GM18873 (cell line): ENCODE data around the gene RPS6KA2.

Experiments
- ATAC-seq: cut with Tn5 transposase; IDR thresholded peaks from one replicate; pipeline ENCODE4 v1.9.1; 2021; ENCODE audit warnings: mild to moderate bottlenecking, moderate library complexity, moderate number of reproducible peaks; ENCODE audit not compliant: unreplicated experiment, low FRiP score

RPS6KA2 gene

GRCh38 chr6:166415833-166416347 is 211.2 kb downstream of the RPS6KA2 start:
- ATAC-seq = no peak

- no peak for ATAC-seq
Measured at GRCh38 chr6:166415306-166415705, 211.7 kb downstream of the RPS6KA2 start.

DNA sequence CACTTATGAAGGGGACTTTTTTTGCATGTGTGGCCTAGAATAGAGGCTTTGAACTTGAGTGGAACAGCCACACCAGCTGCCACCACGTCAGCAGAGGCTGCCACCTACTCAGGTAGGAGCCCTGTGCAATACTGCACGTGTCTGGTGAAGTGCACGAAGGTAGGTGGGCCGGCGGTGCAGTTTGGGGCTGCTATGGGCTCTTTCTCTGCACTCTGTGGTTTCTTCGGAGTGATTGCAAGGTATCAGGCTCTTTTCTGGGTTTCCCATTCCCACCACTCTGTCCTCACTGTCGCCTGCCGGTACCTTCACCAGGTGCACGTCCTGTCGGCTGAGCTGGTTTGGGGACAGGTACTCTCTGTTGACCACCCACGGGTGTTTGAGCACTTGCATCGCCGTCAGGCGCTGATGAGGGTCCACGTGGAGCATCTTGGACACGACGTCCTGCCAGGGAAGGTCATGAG is 213.5 kb downstream of the RPS6KA2 start:
- no peak for ATAC-seq

DNA sequence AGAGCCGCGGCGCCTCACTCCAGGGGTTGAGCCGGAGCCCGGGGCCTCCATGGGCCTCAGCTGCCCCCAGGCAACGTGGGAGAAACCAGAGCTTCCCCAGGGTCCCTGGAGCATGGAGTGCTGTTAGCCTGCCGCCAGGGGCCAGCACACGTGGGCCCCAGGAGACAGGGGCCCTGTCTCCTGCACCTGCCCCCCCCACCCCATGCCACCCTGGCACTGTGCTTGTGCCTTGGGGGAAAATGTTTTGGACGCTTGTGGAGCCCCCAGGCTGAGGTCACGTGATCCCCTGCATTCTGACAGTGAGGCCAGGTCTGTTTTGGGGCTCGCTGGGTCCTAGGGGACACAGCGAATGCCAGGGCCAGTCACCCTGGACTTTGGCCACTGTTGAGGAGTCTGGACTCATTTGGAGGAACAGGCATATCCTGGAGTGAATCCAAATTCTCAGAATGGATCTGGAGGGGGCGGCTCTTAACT is 214.1 kb downstream of the RPS6KA2 start:
- no peak for ATAC-seq

GRCh38 chr6:166412156-166412910 is 214.7 kb downstream of the RPS6KA2 start:
- no peak for ATAC-seq

DNA sequence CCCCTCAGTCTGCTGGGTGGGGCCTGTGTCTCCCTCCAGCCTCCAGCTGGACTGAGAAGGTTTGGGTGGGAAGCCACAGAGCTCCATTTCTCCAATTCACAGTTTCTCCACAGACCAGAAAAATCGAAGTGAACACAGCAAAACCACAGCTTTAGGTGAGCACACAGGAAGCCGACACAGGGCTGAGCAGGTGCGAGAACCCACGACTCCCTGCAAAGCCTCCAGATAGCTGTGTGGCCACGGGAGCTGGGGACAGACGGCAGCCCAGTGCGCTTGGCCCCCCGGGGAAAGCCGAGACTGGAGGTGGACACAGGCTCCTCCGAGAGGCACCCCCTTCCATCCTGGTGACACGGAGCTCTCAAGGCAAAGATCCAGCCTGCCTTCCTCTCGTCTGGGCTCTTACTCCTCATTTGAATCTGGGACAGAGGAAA is 215.3 kb downstream of the RPS6KA2 start:
- ATAC-seq = no peak

- ATAC-seq = no peak
Measured at GRCh38 chr6:166411271-166411670, 215.8 kb downstream of the RPS6KA2 start.

DNA sequence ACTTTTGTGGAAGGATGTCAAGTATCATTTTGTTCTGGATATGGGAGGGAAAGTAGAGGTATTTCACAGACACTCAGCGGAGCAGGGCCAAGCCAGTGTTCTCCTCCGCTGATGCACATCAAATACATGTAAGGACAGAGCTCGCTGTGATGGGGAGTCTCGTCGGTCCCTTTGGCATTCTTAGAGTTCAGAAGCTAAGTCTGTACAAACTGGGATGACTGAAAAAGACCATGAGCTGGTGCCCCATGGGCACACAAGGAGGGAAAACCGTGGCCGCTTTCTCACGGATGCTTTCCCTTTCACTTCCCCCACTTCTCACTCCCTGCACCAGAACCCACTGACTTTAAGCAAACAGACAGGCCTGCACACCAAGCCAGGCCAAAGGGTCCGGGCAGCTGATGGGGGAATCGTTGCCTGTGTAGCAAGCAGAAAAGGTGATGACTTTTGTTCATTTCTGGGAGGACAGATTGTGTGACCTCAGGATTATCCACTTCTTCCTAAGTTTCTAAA is 216.6 kb downstream of the RPS6KA2 start:
- ATAC-seq = no peak

- ATAC-seq = no peak
Measured at GRCh38 chr6:166408936-166409755, 217.9 kb downstream of the RPS6KA2 start.

DNA sequence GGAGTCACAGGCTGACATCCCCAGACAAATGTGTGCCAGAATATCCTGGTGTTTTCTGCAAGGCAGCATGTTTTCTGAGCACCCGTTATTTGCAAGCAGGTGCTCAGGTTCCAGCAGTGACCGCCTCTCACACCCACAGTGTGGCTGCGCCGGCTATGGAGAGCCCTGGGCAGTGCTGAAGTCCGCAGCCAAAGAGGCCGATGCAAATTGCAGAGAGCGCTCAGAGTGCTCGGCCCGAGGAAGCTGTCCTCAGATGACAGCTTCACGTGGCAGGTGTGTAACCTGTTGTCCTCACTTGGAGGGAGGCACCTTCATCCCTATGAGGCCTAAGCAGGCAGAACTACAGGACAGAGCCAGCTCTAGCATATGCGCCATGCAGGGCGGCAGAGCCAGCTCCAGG is 220.9 kb downstream of the RPS6KA2 start:
- ATAC-seq = no peak

GRCh38 chr6:166405386-166405785 is 221.7 kb downstream of the RPS6KA2 start:
- no peak for ATAC-seq

DNA sequence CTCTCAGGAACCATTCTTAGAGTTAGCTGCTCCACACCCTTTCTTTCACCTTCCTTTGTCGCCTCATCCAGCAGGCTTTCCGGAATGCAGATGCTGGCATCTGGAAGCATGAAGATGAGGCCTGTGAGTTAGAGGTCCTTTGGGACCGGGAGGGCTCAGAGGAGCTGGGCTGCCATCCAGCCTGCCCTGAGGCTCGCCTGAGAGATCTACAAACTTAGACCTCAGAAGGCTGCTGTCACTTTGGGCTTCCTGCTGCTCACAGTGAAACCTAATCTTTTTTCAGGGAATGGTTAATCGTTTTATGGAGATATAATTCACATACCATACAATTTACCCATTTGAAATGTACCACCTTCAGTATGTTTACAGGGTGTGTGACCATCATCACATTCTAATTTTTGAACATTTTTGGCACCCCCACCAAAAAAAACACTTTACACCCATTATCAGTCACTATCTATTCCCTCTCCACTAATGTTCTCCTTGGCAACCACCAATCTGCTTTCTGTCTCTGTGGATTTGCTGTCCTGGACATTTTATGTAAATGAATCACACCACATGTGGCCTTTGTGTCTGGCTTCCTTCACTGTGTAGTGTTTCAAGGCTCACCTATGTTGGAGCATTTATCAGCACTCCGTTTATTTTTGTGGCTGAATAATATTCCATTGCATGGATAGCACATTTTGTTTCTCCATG is 224.3 kb downstream of the RPS6KA2 start:
- no peak for ATAC-seq

DNA sequence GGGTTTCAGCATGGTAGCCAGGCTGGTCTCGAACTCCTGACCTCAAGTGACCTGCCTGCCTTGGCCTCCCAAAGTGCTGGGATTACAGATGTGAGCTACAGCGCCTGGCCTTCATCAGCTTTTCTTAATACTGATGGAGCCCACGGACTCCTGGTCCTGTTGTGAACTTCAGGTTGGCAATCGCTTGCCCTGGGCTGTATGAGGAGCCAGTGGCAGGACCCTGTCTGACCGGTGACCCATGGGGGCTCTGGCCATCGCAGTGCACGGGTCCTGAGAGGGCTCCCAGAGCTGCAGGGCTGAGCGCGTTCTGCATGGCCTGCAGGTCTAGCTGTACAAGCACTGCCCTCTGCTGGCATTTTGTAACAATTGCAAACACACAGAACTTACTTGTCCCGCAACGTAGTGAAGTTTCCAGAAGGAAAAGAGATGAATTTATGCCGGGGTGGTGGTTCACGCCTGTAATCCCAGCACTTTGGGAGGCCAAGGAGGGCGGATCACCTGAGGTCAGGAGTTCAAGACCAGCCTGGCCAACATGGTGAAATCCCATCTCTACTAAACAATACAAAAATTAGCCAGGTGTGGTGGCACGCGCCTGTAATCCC is 226.3 kb downstream of the RPS6KA2 start:
- ATAC-seq = peak; percentile 76

- ATAC-seq = no peak
Measured at GRCh38 chr6:166400181-166400580, 226.9 kb downstream of the RPS6KA2 start.

DNA sequence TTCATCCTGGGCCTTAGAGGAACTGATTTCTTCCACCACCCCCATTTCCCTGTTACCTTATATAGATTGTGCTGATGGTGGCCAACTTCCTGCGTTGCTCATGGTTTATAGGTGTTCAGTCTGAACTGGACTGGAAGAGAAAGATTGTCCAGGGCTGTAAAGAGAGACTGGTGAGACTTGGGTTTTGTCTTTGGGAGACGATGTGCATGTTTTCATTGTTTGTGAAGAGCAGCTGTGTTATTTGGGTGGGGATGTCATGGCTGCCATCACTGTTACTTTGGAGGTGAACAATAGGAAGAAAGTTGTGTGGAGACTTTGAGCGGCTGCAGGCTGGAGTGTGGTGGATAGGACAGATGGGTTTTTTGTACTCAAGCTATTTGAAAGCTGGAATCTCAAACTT is 228.7 kb downstream of the RPS6KA2 start:
- ATAC-seq = no peak

DNA sequence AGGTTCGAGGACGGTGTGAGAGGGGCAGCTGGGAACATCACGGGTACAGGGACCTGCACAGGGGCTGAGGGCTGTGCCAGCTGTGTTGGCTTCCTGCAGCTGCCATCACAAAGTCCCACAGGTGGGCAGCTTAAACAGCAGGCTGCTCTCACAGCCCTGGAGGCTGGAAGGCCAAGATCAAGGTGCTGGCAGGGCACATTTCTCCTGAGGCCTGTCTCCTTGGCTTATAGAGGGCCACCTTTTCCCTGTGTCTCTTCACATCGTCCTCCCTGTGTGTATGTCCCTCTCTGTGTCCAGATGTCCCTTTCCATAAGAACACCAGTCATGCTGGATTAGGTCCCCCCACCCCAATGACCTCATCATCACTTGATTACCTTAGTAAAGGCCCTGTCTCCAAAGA is 229.2 kb downstream of the RPS6KA2 start:
- ATAC-seq = no peak

DNA sequence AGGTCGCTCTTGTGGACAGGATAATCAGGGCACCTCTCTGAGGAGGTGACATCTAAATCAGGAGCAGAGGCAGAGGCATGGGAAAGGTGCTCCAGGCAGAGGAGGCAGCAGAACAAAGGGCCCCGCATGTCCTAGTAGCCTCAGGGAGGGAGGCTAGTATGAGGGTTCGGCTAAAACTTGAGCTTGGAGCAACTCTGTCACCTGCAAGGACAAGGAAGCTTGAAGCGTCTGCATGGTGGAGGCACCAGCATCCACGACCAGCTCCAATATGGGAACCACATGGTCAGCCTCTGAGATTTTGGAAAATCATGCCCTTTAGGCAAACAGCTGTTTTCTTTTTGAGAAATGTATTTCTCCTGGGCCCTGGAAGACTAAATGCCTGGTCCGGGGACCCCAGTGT is 231.3 kb downstream of the RPS6KA2 start:
- ATAC-seq = no peak

GRCh38 chr6:166395351-166395750 is 231.7 kb downstream of the RPS6KA2 start:
- ATAC-seq = no peak

DNA sequence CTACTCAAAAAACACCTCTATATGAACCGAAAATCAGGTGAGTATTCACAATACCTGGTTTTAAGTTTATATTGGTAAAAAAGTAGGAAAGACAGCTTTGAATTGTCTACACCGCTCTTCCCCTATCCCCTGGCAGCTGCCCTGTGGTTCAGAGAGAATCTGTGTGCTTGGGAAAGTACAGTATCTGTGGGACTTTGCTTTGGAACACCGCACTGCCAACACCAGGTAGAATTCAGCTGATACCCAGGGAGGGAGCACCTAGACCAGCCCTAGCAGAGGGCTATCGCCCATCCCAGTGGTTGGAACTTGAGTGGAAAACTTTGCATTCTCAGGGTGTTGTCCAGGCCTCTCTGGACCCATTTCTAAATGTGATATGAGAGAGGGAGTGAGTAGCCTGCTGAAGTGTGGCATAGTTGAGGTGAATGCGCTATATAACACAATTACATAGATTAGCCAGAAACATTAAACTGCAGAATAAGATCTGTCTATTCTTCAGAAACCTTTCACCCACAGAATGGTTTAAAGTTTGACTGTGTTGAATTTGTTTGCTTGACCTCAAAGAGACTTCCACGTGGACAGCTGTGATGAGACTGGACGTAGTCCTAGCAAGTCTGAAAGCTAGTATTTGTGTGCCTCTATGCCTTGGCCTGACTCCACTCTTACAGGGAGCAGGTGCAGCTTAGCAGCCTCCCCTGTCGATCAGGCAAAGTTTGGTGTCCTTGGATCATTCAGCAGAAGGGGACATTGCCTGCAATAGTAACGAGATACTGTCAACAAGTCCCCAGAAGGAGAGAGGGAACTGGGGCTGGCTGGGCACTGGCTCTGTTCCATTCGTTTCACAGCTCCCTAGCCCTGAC is 232.8 kb downstream of the RPS6KA2 start:
- ATAC-seq = no peak
